ENCODE data around the gene RIPOR3. TPM values are rescaled to one million over a fixed set of nuclear protein-coding genes. Genes with fewer than 3 reads are reported as not detected.
A peak's percentile ranks its signal among the peaks of the same experiment; 100 is the strongest.
"Not testable (repeated sequence)": the region's sequence is repeated elsewhere in the genome, so short reads cannot be mapped to it uniquely, and the experiment has no call there.

RIPOR3 gene
- total RNA-seq, 1 donor from 2014 or later: 0.68 TPM

DNA sequence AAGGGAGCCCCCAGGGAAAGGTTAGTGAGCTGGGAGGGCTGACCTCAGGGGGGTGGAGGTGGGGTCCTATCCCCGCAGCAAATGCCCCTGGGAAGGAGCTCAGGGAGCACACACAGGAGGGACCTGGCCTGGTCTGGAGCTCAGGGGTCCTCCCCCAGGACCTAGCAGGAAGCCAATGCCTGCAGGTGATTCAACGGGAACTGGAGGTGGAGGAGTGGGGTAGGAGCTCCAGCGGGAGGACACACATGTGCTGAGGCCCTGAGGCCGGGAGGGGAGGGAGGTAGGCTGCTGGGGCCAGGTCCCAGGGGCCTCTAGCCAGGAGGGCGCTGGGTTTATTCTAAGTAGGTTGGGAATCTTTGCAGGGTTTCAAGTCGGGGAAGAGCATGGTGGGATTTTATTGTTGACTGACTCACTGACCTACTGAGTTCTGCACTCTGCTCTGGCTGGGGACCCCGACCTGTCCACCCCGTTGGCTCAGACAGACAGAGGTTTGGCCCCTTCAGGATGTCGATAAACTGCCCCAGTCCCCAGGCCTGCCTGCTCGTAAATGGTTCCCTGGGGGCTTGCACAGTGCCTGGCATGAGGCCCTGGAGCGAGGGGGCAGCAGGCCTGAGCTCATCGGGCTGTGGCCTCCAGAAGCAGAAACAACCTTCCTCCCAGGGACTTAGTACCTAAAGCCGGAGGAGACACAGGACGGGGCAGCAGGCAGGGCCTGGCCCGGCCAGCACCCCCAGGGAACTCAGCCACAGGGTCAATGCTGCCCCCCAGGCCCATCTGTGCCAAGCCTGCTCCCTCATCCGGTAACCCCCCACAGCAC lies 62.3 kb downstream of the RIPOR3 start:
- DNase-seq: no peak

DNA sequence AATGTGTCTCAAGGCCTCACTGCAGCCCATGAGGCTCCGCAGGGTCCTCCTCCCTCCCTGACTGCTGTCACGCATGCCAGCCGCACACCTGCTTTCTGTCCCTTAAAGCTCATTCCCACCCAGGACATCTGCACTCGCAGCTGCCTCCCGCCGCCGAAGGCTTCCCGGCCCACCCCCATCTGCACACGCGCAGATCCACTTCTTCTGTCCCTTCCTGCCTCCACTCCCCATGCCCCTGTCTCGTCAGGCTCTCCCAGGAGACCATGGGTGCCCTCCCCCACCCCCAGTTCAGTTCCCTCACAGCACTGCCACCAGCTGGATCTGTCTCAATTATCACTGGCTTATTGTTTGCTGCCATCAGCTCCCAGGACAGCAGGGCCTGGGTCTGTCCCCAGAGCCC lies 63.0 kb downstream of the RIPOR3 start:
- no peak for DNase-seq

DNA sequence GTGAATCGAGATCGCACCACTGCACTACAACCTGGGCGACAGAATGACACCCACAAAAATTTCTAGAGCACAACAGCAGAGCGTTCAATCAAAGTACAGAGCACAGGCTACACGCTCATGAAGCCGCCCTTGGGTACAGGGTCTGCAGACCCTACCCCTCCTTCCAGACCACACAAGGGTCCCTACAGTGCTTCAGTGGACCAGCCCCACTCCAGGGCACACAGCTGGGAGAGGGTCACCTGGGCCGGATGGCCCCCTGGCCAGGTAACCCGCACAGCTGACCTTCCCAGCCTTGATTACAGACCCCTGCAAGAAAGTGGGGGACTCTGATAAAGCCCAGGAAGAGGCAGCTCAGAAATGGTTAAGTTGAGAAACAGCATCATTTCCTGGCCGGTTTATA lies 63.6 kb downstream of the RIPOR3 start:
- DNase-seq: no peak

DNA sequence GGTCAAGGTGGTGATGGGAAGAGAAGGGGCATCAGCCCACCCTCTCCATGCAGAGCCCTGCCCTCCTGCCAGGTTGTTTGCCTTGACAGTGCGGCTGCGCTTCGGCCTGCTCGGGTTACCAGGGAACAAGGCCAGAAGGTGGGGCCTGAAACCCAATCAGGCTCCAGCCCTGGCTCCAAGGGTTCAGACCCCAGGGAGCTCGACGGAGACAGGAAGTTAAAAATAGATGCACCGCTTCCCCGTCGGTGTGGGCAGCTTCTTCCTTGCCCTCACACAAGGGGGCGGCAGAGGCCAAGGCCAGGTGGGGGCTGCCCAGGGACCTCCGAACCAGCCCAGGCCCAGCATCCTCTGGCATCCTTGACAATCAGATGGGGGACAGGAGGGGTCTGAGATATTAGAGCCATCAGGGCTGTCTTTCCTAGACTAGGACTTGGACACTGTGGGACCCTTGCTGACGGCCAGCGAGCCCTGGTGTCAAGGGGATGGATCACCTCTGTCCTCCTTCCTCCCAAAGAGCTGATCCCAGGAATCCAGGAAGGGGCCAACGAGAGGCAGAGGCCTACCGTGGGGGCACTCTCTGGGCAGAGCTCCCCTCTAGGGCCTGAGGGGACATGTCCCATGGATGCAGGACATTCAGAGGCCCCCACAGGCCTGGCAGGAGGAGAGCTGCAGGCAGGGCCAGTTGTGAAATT lies 65.2 kb downstream of the RIPOR3 start:
- peak; percentile 55 for DNase-seq

DNA sequence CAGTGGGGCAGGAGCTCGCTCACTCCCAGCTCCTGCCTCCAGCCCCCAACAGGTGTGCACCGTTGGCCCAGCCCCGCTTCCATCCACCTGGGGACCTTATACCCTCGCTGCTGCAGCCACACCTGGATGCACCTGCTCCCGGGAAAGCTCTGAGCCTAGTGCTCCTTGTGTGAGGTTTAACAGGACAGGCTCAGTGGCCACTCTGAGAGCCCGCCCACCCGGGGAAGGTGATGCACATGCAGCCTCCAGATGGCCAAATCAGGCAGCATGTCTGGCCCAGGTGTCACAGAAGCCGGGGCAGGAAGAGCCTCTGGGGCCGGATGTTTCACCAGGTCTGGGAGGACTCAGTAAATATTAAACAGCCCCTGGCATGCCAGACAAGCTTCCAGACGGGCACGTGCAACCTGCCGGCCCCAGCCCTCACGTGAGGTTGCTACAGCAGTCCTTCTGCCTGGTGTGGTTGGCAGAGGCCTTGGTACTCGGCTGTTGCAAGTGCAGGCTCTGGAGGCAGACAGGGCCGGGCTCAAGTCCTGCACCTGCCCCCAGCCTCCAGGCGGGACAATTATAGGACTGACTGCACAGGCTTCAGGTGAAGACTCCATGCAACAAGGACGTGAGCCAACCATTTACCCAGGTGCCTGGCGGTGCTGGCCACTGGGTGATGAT lies 66.9 kb downstream of the RIPOR3 start:
- no peak for DNase-seq

DNA sequence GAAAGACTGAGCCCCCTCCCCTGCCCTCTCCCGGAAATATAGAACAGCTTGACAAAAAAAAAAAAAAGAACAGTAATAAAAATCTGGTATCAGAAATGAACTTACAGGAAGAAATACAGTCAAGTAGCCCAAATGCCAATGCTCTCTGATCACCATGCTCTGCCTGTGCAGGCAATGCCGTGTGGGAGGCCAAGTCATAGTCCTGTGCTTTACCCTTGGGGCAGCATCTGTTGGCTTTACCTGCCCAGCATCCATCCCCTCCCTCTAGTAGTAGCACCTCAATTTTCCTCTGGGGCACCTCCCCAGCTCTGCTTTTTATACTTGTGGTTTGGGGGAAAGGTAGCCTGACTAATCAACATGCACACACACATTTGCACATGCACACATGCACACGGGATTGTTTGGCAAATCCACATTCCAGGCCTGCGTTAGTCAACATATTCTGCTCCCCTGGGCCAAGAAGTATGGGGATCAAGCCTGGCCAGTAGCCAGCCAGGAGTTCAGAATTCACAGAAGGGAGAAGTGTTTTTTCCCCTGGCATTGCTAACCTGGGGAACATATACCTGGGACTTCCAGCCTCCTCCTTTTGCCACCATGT lies 70.2 kb downstream of the RIPOR3 start:
- no peak for DNase-seq

DNA sequence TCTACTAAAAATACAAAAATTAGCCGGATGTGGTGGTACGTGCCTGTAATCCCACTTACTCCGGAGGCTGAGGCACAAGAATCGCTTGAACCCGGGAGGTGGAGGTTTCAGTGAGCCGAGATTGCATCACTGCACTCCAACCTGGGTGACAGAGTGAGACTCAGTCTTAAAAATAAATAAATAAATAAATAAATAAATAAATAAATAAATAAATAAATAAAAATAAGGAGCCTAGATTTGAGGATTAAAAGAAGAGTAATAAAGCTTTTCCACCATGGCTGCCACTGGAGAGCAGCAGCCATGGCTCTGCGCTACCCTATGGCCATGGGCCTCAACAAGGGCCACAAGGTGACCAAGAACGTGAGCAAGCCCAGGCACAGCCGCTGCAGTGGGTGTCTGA lies 70.9 kb downstream of the RIPOR3 start:
- not testable (repeated sequence) for DNase-seq

DNA sequence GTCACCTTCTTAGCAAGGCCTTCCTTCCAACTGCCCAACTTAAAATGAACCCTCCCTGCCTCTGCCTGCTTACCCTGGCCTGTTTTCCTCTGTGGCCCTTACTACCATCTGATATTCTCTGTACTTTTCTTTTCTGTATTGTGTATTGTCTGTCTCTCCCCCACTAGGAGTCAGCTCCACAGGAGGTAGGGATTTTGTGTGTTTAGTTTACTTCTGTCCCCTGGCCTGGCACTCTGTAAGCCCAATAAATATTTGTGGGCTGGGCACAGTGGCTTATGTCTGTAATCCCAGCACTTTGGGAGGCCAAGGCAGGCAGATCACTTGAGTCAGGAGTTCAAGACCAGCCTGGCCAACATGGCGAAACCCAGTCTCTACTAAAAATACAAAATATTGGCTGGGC lies 72.8 kb downstream of the RIPOR3 start:
- DNase-seq: no peak

DNA sequence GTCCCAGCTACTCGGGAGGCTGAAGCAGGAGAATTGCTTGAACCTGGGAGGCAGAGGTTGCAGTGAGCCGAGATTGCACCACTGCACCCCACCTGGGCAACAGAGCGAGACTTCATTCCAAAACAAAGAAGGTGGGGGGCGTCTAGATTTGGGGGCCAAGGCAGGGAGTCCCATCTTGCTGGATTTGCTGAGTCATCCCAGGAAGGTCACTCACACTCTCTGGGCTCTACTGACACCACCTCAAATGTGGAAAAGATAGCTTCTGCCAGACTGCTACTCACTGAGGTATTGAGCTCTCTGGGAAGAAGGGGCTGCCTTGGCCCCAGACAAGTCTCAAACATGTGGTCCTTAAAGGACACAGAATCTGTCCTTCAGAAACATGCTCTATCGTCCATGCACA lies 74.3 kb downstream of the RIPOR3 start:
- DNase-seq: no peak

DNA sequence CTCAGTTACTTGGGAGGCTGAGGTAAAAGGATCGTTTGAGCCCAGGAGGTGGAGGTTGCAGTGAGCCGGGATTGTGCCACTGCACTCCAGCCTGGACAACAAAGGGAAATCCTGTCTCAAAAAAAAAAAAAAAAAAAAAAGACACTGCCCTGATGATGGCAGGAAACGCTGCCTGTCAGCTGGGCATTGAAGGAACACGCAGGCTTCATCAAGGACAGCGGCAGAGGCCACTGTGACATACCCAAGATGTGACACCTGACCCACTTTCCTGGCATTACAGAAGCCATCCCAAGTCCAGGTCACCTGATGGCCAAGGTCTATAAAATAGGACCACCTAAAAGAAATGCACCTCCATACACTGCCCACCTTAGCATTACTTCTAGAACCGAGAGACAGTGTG lies 75.9 kb downstream of the RIPOR3 start:
- no peak for DNase-seq

DNA sequence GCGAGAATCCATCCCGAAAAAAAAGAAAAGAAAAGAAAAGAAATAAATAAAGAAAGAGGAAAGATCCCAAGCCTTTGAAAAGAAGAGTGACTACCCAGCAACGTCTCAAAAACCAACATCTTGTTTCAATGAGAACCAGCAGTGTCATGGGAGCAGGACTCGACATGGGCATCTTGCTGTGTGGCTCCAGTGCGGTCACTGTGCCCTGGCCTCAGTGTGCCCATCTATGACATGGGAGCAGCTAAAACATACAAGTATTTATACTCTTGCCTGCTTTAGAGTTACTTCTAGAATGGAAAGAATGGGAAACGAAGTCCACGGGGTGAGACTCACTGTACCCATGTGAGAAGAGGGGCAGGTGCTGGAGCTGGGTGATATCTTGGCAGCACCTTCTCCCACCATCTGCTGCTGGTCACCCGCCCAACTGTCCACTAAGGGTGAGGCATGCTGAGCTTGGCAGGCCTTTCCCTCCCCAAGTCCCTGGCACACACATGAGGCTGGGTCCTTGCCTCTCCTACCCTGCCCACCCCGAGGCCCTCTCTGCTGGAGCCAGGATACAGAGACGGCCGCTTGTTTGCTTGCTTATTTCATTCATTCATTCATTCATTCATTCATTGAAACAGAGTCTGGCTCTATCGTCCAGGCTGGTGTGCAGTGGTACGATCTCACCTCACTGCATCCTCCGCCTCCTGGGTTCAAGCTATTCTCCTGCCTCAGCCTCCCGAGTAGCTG lies 77.7 kb downstream of the RIPOR3 start:
- DNase-seq: no peak

DNA sequence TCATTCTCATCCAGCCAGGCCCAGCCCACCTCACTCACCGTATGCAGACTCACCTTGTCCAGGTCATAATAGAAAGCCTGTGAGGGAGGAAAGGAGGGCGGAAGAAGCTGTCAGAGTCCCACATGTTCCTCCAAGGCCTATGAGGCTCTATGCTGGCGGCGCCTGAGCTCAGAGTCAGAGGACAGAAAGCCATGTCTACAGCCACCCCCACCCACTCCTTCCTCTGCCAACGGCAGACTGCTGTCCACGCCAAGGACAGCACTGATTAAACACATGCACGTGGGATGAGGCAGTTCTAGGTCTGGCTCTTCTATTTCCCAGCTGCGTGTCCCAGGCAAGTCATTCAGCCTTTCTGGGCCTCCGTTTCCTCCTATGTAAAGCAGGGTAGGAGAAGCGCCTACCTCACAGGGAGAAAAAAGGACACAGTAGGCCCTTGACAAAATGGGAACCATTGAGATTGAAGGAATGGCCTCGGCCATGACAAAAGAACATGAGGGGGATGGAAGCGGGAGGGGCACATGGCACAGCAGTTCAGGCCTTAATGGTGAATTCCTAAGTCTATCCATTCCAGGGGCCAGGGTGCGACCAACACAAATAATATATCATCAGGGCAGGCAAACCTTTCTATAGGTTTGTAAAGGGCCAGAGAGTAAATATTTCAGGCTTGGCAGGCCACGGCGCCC lies 80.1 kb downstream of the RIPOR3 start:
- DNase-seq: no peak

DNA sequence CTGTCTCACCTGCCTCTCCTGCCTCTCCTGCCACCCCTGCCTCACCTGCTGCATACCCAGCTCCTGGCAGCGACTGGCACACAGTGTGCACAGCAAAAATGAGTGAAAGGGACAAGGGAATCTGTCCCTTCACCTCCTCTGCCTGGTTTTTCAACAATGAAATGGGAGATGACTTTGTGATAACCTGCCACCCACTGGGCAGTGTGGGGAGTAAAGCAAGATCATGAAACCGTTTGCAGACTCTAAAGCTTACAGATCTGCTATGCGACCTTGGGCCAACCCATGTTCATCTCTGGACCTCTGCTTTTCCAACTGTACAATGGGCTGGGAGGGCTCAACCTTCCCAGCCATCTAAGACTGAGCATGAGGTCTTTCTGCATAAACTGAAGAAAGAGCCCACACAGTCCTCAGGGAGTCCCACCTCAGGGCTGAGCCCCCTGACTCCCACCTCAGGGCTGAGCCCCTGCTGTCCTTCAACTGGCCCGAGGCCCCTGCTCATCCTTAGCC lies 81.1 kb downstream of the RIPOR3 start:
- no peak for DNase-seq

DNA sequence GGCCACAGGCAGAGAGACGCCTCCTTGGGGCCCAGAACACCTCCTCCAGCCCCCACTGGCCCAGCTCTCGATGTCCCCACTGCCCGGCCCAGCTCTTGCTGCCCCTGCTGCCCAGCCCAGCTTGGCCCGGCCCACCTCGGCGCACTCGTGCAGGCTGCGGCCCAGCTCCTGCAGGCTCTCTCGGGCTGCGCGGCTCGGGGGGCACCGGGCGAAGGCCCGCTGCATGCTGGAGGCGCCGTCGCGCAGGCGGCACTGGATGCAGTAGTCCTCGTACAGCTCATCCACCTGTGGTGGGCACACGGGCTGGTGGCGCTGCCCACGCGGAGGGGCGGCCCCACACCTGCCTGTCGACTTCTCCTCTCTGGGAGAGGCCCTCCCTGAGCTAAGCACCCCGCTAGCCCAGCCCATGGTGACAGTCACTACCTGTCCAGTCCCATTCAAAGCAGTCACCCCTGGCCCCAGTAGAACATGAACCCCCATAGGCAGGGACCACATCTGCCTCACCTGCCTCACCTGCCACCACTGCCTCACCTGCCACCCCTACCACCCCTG lies 81.8 kb downstream of the RIPOR3 start:
- DNase-seq: no peak

DNA sequence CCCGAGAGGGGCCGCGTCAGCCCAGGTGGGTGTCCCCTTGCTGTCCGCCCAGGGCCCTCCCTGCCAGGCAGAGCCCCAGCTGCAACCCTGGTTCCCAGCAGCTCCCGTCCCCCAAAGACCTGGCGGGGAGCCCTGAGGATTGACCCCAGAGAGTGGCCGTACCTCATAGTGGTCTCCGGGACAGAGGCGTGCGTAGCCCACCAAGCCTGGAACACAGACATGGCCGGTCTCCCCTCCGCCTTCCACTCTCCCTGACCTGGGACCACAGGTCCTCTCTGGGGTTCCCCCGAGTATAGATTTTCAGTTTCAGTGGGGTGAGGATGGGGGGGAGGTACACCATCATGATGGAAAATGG lies 82.6 kb downstream of the RIPOR3 start:
- DNase-seq: no peak

DNA sequence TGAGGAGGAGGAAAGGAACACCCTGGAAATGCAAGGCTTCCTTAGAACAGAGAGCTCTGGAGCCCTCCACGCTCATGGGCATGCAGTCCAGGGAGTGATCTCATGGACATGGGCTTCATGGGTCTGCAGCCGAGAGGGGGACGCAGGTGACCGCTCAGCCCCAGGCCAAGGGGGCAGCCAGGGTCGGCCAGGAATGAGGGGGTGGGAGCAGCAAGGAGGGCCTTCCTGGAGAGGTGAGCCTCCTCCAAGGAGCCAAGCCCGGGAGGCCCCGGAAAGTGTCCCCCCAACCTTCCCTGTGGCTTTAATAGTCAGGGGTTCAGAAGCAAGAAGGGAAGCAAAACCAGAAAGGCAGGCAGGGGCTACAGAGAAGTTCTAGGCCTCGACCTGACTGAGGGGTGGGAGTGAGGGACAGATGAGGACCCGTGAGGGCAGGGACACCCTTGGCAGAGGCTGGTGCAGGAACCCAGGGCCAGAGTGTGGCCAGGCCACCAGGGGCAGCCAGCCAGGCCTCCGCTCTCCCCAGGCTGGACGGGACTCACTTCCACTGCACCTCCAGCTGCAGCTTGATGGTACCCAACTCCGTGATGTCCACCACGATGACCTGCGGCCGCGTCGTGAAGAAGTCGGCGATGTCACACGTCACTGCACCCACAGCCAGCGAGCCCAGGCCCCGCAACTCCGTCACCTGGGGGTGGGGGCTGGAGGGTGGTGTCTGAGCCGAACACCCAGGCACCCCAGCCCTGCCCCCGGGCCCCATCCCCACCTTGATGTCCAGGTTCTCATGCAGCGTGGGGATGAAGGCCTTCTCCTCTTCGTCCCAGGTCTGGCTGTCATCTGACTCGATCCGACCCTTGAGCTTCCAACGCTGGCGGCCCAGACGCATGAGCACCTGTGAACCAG lies 83.2 kb downstream of the RIPOR3 start:
- DNase-seq: no peak

DNA sequence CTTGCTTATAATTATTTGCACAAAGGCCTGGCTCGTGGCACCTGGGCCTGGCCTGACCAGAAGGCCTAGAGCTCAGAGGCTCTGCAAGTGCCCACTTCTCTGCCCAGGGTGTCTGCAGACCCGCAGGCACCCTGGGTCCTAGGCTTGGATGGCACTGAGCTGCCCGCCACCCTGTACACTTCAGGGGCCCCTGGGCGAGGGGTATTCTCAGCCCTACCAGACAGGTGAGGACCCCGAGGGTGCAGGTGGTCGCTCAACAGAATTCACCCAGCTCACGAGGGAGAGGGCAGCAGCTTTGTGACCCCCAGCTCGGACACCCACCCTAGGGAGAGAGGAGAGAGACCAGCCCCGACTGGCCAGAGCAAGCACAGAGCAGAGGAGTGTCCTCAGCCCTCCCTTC lies 83.9 kb downstream of the RIPOR3 start:
- no peak for DNase-seq

DNA sequence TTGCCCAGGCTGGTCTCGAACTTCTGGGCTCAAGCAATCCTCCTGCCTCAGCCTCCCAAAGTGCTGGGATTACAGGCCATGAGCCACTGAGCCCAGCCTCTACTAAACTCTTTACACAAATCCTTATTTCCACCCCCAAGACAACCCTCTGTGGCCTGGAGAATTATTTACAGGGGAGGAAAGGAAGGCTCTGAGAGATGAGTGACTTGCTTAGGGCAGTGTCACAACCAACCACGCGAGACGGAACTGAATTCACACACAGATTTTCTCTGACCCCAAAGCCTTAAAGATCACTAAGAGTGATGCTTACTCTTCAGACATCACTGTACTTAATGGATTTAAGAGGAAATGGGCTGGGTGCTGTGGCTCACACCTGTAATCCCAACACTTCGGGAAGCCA lies 86.2 kb downstream of the RIPOR3 start:
- DNase-seq: no peak

DNA sequence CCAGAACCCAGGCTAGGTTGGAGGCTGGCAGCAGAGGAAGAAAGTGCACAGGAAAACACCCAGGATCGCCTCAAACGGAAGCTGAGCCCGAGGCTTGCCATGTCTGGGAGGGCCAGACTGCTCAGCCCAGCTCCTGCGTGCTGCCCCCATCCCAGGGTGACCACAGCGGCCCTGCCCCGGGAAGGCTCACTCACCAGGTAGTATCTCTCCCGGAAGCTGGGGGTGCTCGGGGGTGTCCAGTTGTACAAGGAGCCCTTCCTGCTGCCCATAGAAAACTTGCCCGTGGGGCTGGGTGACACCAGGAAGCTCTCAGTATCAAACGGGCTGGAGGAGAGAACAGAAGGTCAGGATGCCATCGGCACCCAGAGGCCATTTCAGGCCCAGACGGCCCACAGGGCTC lies 86.9 kb downstream of the RIPOR3 start:
- no peak for DNase-seq

DNA sequence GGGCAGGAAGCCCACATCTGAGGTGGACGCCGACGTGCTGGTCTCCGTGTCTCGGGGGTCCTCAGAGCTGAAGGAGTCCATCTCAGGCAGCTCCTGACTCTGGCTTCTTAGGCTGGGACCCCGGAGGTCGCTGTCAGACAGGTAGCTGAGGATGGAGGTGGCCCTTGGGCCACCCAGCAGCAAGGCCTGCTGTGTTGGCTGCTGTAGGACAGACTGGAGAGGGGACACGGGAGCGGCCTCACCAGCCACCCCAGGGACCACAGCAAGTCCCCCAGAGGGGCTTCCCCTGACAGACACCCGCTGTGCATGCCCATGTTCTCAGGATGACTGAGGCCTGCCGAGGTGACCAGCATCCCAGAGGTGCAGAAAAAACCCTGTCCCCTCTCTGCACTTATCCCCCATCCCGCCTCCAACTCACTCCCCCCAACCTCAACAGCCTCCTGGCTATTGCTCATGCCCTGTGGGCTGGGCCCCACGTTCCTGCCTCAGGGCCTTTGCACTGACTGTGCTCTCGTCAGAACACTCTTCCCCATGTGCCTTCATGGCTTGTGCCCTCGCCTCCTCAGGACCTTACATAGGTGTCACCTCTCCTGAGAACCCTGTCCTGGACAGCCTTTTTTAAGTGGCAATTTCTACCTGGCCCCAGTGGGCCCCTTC lies 88.8 kb downstream of the RIPOR3 start:
- DNase-seq: no peak
